ENCODE measurements around the gene TBC1D2B.

GRCh38 chr15:78067328-78068228, 9.9 kb downstream of the TBC1D2B start:
- no peak for TF ChIP-seq POLR2AphosphoS5 (IDR thresholded peaks at IDR 0.05; ENCODE audit: low read depth, low read length)
- no peak for TF ChIP-seq SIN3A (IDR thresholded peaks at IDR 0.05; ENCODE audit: borderline replicate concordance, insufficient read depth, low read length)
- TF ChIP-seq FOXP2 (optimal IDR thresholded peaks at IDR 0.05; ENCODE audit: borderline replicate concordance, extremely low read depth, extremely low read length, insufficient read depth): peak; percentile 21
- TF ChIP-seq TAF1 (IDR thresholded peaks at IDR 0.05; ENCODE audit: borderline replicate concordance, insufficient read depth, low read length): no peak
- TF ChIP-seq REST (IDR thresholded peaks at IDR 0.05; ENCODE audit: insufficient read depth in 1 of 2, low read depth in 2 of 2, low read length in 2 of 2): peak in 1 of 2 experiments; percentile 18; a peak in 1 of 4 replicates
